Trophoblast cell (in vitro differentiated cells and primary cell): Measurements from ENCODE around the gene OVOL1.

Experiments
- DNase-seq, 2 donors: peaks; one replicate each; pipeline ENCODE4 v3.0.0-alpha.2; 2016
- H2AFZ ChIP-seq: 2 replicates; pipeline ENCODE4 v1.6.1; 2013; ENCODE audit warnings: low read length, moderate library complexity, mild to moderate bottlenecking; ENCODE audit not compliant: insufficient read depth, poor library complexity
- H2AK5ac ChIP-seq: 2 replicates; pipeline ENCODE4 v1.6.1; 2013; ENCODE audit warnings: mild to moderate bottlenecking, low read length
- H2BK120ac ChIP-seq: 2 replicates; pipeline ENCODE4 v1.6.1; 2013; ENCODE audit warnings: low read length, mild to moderate bottlenecking, moderate library complexity; ENCODE audit not compliant: insufficient read depth, poor library complexity
- H2BK12ac ChIP-seq: 2 replicates; pipeline ENCODE4 v1.6.1; 2013; ENCODE audit warnings: mild to moderate bottlenecking, low read length, moderate library complexity
- H2BK5ac ChIP-seq: 2 replicates; pipeline ENCODE4 v1.6.1; 2013; ENCODE audit warnings: low read length, low read depth, moderate library complexity, mild to moderate bottlenecking; ENCODE audit not compliant: poor library complexity
- H3K14ac ChIP-seq: 2 replicates; pipeline ENCODE4 v1.6.1; 2013; ENCODE audit warnings: mild to moderate bottlenecking, low read length
- H3K18ac ChIP-seq: 2 replicates; pipeline ENCODE4 v1.6.1; 2013; ENCODE audit warnings: mild to moderate bottlenecking, low read length
- H3K23ac ChIP-seq: 2 replicates; pipeline ENCODE4 v1.6.1; 2013; ENCODE audit warnings: low read length
- H3K27ac ChIP-seq: 2 replicates; pipeline ENCODE4 v1.5.1; 2013; ENCODE audit warnings: low read depth, mild to moderate bottlenecking, inconsistent platforms, low read length, moderate library complexity
- H3K27me3 ChIP-seq: 2 replicates; pipeline ENCODE4 v1.6.1; 2013; ENCODE audit warnings: inconsistent platforms, mild to moderate bottlenecking, low read length, moderate library complexity; ENCODE audit not compliant: insufficient read depth
- H3K36me3 ChIP-seq, 2 experiments: 1 replicate in 1 of 2; 2 replicates in 1 of 2; pipeline ENCODE4 v1.6.1; 2013; ENCODE audit warnings: low read length in 2 of 2, mild to moderate bottlenecking in 2 of 2, moderate library complexity in 1 of 2; ENCODE audit not compliant: insufficient read depth in 2 of 2, control insufficient read depth in 1 of 2
- H3K4ac ChIP-seq: 2 replicates; pipeline ENCODE4 v1.6.1; 2013; ENCODE audit warnings: low read depth, mild to moderate bottlenecking, low read length, moderate library complexity
- H3K4me1 ChIP-seq, 2 experiments: 1 replicate in 1 of 2; 2 replicates in 1 of 2; pipeline ENCODE4 v1.6.1; 2013; ENCODE audit warnings: low read length in 2 of 2, mild to moderate bottlenecking in 2 of 2, moderate library complexity in 1 of 2; ENCODE audit not compliant: insufficient read depth in 2 of 2, control insufficient read depth in 1 of 2
- H3K4me2 ChIP-seq: 2 replicates; pipeline ENCODE4 v1.6.1; 2013; ENCODE audit warnings: inconsistent platforms, mild to moderate bottlenecking, low read length, moderate library complexity
- H3K4me3 ChIP-seq: 2 replicates; pipeline ENCODE4 v1.5.1; 2013; ENCODE audit warnings: mild to moderate bottlenecking, low read depth, low read length, inconsistent platforms
- H3K79me1 ChIP-seq: one replicate; pipeline ENCODE4 v1.6.1; 2013; ENCODE audit warnings: low read length
- H3K79me2 ChIP-seq: 2 replicates; pipeline ENCODE4 v1.6.1; 2013; ENCODE audit warnings: low read length, mild to moderate bottlenecking; ENCODE audit not compliant: control insufficient read depth, insufficient read depth, poor library complexity
- H3K9ac ChIP-seq: 2 replicates; pipeline ENCODE4 v1.6.1; 2013; ENCODE audit warnings: mild to moderate bottlenecking, low read length
- H3K9me3 ChIP-seq: 2 replicates; pipeline ENCODE4 v1.6.1; 2013; ENCODE audit warnings: low read depth, mild to moderate bottlenecking, control low read depth, inconsistent platforms, low read length; ENCODE audit not compliant: insufficient read depth
- H4K12ac ChIP-seq: 2 replicates; pipeline ENCODE4 v1.6.1; 2013; ENCODE audit warnings: low read depth, mild to moderate bottlenecking, low read length, moderate library complexity
- H4K8ac ChIP-seq: 2 replicates; pipeline ENCODE4 v1.6.1; 2013; ENCODE audit warnings: low read depth, mild to moderate bottlenecking, low read length, moderate library complexity
- H4K91ac ChIP-seq: one replicate; pipeline ENCODE4 v1.6.1; 2013; ENCODE audit warnings: low read depth, mild to moderate bottlenecking, low read length, moderate library complexity
- WGBS: extraction: QIAGEN DNeasy Blood & Tissue Kit; methylation state at CpG from one replicate; pipeline ENCODE4 v1.1.7; 2013; ENCODE audit warnings: missing lambda C conversion rate; ENCODE audit not compliant: insufficient read length, insufficient coverage; ENCODE audit errors: extremely low coverage; 5-methylcytosine and 5-hydroxymethylcytosine counted together

Gene OVOL1

DNA sequence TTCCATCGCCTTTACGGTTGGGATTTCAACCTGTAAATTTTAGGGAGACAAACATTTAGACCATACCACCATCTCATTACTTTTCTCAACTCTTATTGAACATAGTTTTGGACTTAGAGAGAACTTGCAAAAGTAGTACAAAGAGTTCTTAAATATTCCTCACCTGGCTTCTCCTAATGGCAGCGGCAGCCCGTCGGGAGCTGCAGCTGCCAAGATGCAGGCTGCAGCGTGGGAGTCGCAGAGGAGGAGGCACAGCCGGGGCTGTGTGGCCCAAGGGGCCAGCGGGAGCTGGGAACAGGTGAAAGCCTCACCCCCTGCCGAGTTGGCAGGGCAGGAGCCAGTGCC is 43.2 kb upstream of the OVOL1 start:
- H3K4ac ChIP-seq = no peak overlapping the region
- no peak overlapping the region for H2BK5ac ChIP-seq
- H3K79me1 ChIP-seq = no peaks in the 10 kb centered on the region
- no peak overlapping the region for H3K14ac ChIP-seq
- no peaks in the 10 kb centered on the region for H3K36me3 ChIP-seq
- peaks cover 5% of the 10 kb centered on the region for H3K9me3 ChIP-seq
- no peak overlapping the region for H4K12ac ChIP-seq
- no peak overlapping the region for H2AK5ac ChIP-seq
- H3K27ac ChIP-seq = no peak overlapping the region
- H2AFZ ChIP-seq = no peak overlapping the region
- no peaks in the 10 kb centered on the region for H3K4me1 ChIP-seq
- DNase-seq = peak; percentile 57 to 71
- no peaks in the 10 kb centered on the region for H3K27me3 ChIP-seq
- H3K4me2 ChIP-seq = no peak overlapping the region
- no peak overlapping the region for H2BK120ac ChIP-seq
- WGBS = no CpG with 5 or more reads among the region's 10 CpGs
- H2BK12ac ChIP-seq = no peak overlapping the region
- H3K18ac ChIP-seq = no peak overlapping the region
- no peak overlapping the region for H3K4me3 ChIP-seq
- H4K91ac ChIP-seq = no peak overlapping the region
- H4K8ac ChIP-seq = no peak overlapping the region
- H3K79me2 ChIP-seq = no peaks in the 10 kb centered on the region
- no peak overlapping the region for H3K9ac ChIP-seq
- H3K23ac ChIP-seq = no peak overlapping the region

DNA sequence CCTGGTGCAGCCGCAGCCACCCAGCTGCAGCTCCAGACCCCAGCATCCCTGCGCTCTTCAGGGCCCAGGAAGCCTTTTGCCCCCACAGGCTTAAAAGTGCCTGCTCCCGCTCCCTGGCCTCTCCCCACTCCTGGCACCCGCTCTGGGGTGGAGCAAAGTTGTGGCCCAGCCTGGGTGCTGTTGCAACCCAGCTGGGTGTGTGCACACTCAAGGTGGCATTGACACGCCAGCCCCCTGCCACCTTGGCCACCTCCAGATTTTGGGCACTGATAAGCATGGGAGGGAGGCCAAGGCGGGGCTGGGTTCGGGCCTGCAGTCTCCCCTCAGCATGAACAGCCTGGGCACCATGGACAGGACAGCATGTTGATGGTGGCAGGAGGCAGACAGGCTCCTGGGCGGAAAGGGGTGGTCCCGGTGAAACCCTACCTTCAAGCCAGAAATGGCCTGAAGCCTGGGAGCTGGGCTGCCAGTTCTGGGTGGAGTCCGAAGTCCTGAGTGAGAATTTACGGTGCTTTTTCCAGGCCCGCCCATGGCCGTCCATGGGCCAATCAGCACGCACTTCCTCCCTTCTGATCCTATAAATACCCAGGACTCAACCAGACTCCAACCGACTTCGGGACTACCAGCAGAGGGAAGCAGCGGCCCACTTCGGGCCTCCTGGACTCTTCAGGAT is 42.7 kb upstream of the OVOL1 start:
- H3K9ac ChIP-seq = no peak overlapping the region
- no peak overlapping the region for H3K4me2 ChIP-seq
- H3K79me1 ChIP-seq = no peaks in the 10 kb centered on the region
- no CpG with 5 or more reads among the region's 18 CpGs for WGBS
- H2AFZ ChIP-seq = no peak overlapping the region
- no peak overlapping the region for H3K18ac ChIP-seq
- no peaks in the 10 kb centered on the region for H3K4me1 ChIP-seq
- H4K8ac ChIP-seq = no peak overlapping the region
- H3K4me3 ChIP-seq = no peak overlapping the region
- no peak overlapping the region for H4K12ac ChIP-seq
- no peak overlapping the region for H2BK12ac ChIP-seq
- DNase-seq = peak; percentile 90 to 96
- no peak overlapping the region for H2BK120ac ChIP-seq
- H3K36me3 ChIP-seq = no peaks in the 10 kb centered on the region
- no peak overlapping the region for H4K91ac ChIP-seq
- H3K79me2 ChIP-seq = no peaks in the 10 kb centered on the region
- no peak overlapping the region for H3K4ac ChIP-seq
- H2AK5ac ChIP-seq = peak overlapping the region; percentile 23
- peaks cover 5% of the 10 kb centered on the region for H3K9me3 ChIP-seq
- no peaks in the 10 kb centered on the region for H3K27me3 ChIP-seq
- no peak overlapping the region for H3K27ac ChIP-seq
- H3K14ac ChIP-seq = no peak overlapping the region
- no peak overlapping the region for H3K23ac ChIP-seq
- H2BK5ac ChIP-seq = no peak overlapping the region

DNA sequence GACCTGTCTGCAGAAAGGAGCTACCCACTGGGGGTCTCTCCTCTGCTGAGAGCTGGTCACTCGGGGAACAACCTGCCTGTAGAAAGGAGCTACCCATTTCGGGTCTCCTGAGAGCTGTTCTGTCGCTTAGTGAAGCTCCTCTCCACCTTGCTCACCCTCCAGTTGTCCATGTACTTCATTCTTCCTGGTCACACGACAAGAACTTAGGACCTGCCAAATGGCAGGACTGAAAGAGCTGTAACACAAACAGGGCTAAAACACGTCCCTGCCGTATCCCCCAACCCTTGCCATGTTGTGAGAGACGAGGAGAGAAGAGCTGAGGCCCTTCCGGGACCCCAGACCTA is 42.2 kb upstream of the OVOL1 start:
- no peaks in the 10 kb centered on the region for H3K27me3 ChIP-seq
- H2BK12ac ChIP-seq = no peak overlapping the region
- H4K8ac ChIP-seq = no peak overlapping the region
- H4K91ac ChIP-seq = no peak overlapping the region
- no peak overlapping the region for H2BK5ac ChIP-seq
- no peaks in the 10 kb centered on the region for H3K79me2 ChIP-seq
- no peak overlapping the region for H3K18ac ChIP-seq
- no peak for DNase-seq
- no peak overlapping the region for H3K9ac ChIP-seq
- H3K9me3 ChIP-seq = peaks cover 5% of the 10 kb centered on the region
- H3K14ac ChIP-seq = no peak overlapping the region
- no peaks in the 10 kb centered on the region for H3K4me1 ChIP-seq
- no peak overlapping the region for H3K4me3 ChIP-seq
- no peaks in the 10 kb centered on the region for H3K36me3 ChIP-seq
- no peak overlapping the region for H3K27ac ChIP-seq
- H3K23ac ChIP-seq = no peak overlapping the region
- no peak overlapping the region for H3K4ac ChIP-seq
- H2AFZ ChIP-seq = no peak overlapping the region
- no peak overlapping the region for H2BK120ac ChIP-seq
- H3K4me2 ChIP-seq = no peak overlapping the region
- H4K12ac ChIP-seq = no peak overlapping the region
- no CpG with 5 or more reads among the region's 8 CpGs for WGBS
- no peaks in the 10 kb centered on the region for H3K79me1 ChIP-seq
- no peak overlapping the region for H2AK5ac ChIP-seq

DNA sequence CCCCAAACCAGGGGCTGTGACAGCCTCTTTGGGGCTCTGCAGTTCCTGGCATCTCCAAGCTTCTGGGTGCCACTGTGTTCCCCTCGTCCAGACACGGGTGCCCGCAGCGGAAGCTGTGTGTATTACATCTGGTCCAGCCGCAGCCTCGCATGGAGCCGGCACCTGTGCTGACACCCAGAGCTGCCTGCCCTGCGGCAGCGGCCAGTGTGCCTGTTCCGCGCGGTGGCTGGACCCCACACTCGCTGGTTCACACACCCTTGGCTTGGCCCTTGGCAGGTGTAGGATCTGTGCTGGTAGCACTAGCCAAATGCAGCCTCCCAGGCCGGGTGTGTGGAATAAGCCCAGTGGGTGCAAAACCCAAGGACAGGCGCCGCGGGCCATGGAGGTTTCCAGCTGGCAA is 41.8 kb upstream of the OVOL1 start:
- no peak overlapping the region for H3K4me2 ChIP-seq

More for the DNA sequence above, 41.8 kb upstream of the OVOL1 start:
- Histone ChIP-seq H3K4ac (no peak overlapping the region), H3K4me3 (peak overlapping the region; percentile 50), H3K27ac (no peak overlapping the region), H3K79me1 (no peaks in the 10 kb centered on the region), H3K18ac (no peak overlapping the region), H3K9ac (no peak overlapping the region), H2AFZ (no peak overlapping the region), H4K12ac (no peak overlapping the region), H2BK5ac (no peak overlapping the region), H3K23ac (no peak overlapping the region), H2BK12ac (no peak overlapping the region), H3K4me1 (no peaks in the 10 kb centered on the region), H2AK5ac (no peak overlapping the region), H2BK120ac (no peak overlapping the region), H3K27me3 (no peaks in the 10 kb centered on the region), H3K9me3 (peaks cover 5% of the 10 kb centered on the region), H3K79me2 (no peaks in the 10 kb centered on the region), H4K91ac (no peak overlapping the region), H4K8ac (no peak overlapping the region), H3K36me3 (no peaks in the 10 kb centered on the region), H3K14ac (no peak overlapping the region)
- peak; percentile 38 to 49 for DNase-seq
- WGBS = no CpG with 5 or more reads among the region's 17 CpGs
